HuH-7 (cell line): Measurements from ENCODE around the gene POLH.

Experiments used
- DNase-seq: peaks from one replicate; pipeline ENCODE4 v3.0.0; 2011; ENCODE audit warnings: low spot score

The POLH gene

GRCh38 chr6:43606019-43606418, 30.0 kb downstream of the POLH start:
- no peak for DNase-seq

DNA sequence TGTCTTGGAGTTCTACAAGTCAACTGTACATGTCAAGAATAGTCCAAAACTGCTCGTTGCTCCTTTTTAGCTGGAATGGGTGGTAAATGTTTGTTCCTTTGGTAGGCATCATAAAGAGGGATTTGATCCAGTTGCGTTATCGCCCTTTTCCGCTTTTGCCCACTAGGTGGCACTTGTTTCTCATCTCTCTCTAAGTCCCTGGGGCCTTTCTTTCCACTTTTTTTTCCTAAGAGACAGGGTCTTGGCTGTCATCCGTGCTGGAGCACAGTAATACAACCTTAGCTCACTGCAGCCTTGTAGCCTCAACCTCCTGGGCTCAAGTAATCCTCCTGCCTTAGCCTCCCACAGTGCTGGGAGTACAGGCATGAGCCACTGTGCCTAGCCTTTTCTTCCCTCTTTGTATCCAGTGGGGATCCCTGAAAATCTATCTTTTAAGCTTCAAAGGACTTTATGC, 32.4 kb downstream of the POLH start:
- DNase-seq = peak; percentile 45

GRCh38 chr6:43608807-43609206, 32.8 kb downstream of the POLH start:
- no peak for DNase-seq

DNA sequence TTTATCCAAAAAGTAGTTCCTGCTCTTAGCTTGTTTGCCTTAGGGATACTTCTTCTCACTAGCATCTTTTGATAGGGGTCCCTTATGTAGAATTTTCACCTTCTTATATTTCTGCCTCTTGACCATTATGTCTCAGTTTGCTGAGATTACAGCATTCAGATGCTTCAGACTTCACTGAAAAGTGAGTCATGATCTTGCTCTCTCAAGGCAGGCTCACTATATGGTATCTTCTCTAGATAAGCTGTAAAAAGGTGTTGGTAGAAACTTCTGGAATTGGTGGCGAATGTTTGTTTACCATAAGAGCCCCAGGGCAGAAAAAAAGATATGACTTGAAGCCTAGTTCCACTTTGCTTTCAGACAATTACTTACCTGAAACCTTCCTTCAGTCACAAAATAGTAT, 33.4 kb downstream of the POLH start:
- no peak for DNase-seq

DNA sequence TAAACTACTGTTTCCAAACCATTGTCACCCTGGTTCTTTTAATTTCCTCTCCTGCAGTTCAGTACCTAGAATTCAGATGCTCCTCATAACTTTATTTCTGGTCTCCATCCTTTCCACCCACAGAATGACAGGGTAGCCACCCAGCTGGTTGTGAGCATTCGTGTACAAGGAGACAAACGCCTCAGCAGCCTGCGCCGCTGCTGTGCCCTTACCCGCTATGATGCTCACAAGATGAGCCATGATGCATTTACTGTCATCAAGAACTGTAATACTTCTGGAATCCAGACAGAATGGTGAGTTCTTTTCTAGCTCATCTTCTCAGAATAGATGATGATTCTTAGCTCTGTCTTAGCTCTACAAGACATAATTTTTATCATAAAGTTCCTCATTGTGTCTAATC, 34.4 kb downstream of the POLH start:
- DNase-seq = no peak

- DNase-seq = no peak
Measured at GRCh38 chr6:43613721-43614395, 37.9 kb downstream of the POLH start.

DNA sequence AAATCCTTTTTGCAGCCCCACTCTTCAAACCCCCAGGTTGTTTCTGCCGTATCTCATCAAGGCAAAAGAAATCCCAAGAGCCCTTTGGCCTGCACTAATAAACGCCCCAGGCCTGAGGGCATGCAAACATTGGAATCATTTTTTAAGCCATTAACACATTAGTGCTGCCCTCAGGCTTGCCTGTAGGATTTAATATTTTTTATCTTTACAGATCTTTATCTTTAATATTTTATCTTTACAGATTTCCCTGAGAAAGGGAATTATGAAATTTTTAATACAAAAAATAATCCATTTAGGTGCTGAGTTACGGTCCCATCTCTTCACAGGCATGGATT, 38.4 kb downstream of the POLH start:
- DNase-seq = no peak

- DNase-seq = no peak
Measured at GRCh38 chr6:43616725-43617472, 40.9 kb downstream of the POLH start.

GRCh38 chr6:43621078-43621835, 45.3 kb downstream of the POLH start:
- no peak for DNase-seq

DNA sequence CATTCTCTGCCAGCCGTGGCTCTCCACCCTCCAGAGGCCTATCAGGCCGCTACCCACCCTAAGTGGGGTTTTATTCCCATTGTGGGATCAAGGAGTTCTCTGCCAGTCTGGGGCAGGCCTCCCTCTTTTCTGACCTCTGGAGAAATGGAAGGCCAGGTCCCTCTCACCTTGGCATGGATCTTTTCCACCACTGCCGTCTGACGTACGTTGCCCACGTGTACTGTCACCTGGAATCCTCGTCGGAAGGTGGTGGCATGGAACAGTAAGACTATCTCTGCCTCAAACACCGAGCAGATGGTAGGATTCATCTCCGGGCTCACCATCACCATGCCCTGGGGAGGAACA, 45.8 kb downstream of the POLH start:
- DNase-seq = no peak

GRCh38 chr6:43622541-43622940, 46.6 kb downstream of the POLH start:
- no peak for DNase-seq

DNA sequence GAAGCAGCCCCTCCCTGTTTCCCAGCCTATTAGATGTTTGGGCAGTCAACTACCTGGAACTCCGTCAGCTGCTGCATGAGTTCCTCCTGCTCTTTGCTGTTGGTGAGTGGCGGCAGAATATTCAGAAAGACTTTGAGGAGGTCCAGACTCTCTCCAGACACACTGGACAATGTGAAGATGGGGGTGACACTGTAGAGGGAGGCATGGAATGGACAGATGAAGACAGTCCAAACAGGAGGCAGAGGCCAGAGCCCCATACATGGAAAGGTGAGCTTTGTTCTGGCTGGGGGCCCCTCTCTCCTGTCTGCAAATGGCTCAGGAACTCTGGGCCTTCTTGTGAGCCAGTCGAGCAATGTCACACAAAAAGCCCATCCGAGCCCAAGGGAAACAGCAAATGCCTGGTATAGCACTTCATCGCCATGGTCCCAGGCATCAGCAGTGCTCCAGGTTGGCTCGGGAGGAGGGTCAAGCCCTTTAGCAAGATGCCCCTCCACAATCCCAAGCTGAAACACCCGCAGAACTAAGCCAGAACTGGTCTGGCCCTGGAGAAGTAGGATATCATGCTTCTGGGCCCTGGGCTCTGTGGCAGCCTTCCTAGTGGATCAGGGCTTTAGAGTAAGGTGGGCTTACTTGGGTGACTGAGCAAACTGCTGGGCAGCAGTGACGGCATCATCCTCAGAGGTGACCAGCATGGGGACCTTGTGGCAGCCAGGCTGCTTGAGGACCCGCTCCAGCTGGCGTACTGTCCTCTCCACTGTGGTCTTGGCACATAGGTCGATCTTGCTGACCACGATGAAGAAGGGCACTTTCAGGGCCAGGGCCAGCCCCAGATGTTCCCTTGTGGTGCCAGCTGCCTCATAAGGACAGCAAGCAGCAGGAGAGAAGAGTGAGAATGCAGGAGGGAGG, 48.1 kb downstream of the POLH start:
- DNase-seq = no peak

DNA sequence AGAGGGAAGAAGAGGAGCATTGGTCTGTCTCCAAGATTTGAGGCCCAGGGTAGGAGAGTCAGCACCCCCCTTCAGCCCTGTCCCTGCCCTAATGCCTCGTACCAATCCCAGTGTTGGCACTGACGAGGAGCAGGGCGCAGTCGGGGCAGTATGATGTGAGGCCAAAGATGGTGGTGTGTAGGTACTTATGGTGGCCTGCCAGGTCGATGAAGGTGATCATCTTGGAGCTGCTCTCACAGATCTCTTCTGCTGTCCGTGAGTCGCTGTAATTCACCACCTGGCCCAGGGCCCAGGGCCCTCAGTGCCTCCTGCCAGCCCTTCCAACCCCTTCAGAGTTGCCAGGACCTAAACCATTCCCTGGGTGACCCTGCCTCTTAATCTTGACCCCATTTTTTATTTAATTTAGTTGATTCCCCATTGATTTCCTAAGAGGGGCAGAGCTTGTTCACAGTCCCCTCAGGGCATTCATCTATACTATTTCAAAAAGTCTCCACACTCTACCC, 48.9 kb downstream of the POLH start:
- no peak for DNase-seq

DNA sequence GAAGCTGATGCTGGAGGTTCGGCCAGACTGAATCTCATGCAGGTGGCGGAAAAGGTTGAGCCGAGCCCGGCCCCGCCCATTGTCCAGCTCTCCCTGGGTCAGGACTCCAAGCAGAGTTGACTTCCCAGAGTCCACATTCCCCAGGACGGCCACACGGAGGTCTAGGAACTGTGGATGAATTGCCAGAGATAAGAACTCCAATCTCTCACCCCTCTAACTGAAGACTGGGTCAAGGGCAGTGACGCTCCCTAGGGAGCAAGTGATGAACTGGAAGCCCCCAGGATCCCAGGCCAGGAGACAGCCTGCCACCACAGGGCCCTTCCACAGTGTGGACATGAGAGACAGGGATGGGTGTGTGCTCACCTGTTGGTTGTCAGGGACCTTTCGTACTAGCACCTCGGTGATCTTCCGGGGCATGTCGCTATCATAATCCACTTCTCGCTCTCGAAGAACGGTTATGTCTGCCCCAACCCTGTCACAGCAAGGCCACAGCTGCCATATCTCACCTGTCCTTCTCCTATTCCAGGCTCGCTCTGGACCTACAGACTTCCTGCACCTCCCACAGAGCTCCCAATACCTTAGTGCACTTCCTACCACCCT, 49.5 kb downstream of the POLH start:
- no peak for DNase-seq

DNA sequence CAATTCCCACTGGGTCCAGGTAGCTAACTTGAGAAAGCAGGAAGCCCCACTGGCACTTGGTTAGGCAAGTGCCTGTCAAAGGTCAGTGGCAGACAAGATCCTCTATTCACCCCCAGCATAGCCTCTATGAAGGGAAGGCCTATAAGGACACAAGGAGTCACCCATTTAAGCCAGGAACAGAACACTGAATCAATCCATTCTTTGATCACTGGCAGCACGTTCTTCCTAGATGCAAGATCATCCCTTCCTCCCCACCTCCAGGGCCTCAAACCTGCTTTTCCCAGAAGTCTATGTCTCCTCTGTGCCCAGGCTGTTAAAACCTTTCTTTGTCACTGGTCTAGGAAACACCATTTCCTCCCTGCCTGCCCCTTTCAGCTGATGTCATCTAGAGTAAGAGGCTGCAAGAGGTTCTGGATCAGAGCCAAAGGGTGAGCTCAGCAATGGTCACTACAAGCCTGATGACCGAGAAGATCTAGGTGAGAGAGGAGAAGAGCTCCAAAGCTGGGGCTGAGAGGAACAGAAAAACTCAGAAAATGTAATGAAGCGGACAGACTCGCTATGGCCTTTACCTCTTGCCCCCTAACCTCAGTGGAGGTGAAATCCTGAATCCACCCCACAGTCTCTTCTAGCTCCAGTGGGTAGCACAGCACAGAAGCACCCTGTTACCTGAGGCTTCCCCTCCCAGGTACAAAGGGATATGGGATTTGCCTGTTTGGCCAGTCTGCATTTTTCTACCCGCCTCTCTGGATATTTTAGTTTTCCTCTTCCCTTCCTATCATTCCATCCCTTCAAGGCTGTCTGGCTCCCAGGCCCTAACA, 51.2 kb downstream of the POLH start:
- DNase-seq = peak; percentile 52

- DNase-seq = peak; percentile 51
Measured at GRCh38 chr6:43628393-43629103, 52.6 kb downstream of the POLH start.

GRCh38 chr6:43629104-43629504, 53.1 kb downstream of the POLH start, which contains the start of gene GTPBP2:
GTPBP2 (minus strand) TSS chr6:43629264; CDS start chr6:43629162, 102 bp downstream.
- DNase-seq = peak; percentile 83

GRCh38 chr6:43629505-43630300, 53.7 kb downstream of the POLH start:
- DNase-seq = peak; percentile 87
